H9 (cell line): ENCODE results near the gene MOB3A. TPM values are rescaled to one million over a fixed set of nuclear protein-coding genes. Genes with fewer than 3 reads are reported as not detected.
A peak's percentile ranks its signal among the peaks of the same experiment; 100 is the strongest.
"Not testable (repeated sequence)": the region's sequence is repeated elsewhere in the genome, so short reads cannot be mapped to it uniquely, and the experiment has no call there.

Experiments used
- DNase-seq: peaks from one replicate; pipeline ENCODE4 v3.0.0-alpha.2; 2017
- H2AFZ ChIP-seq: one replicate; pipeline ENCODE4 v1.6.1; 2013; ENCODE audit warnings: mild to moderate bottlenecking, low read length, control low read depth, moderate library complexity
- H2AK5ac ChIP-seq: 2 replicates; pipeline ENCODE4 v1.6.1; 2013; ENCODE audit warnings: low read length, control low read depth, mixed read lengths; ENCODE audit not compliant: insufficient read length
- H2BK120ac ChIP-seq: one replicate; pipeline ENCODE4 v1.6.1; 2013; ENCODE audit warnings: low read depth, mild to moderate bottlenecking, low read length, control low read depth, inconsistent platforms; ENCODE audit not compliant: poor library complexity, severe bottlenecking
- H2BK12ac ChIP-seq: 2 replicates; pipeline ENCODE4 v1.6.1; 2013; ENCODE audit warnings: low read length, control low read depth, mixed read lengths, low read depth; ENCODE audit not compliant: insufficient read length
- H2BK15ac ChIP-seq: 2 replicates; pipeline ENCODE4 v1.6.1; 2013; ENCODE audit warnings: low read depth, low read length, control low read depth
- H2BK20ac ChIP-seq: one replicate; pipeline ENCODE4 v1.6.1; 2013; ENCODE audit warnings: low read depth, mild to moderate bottlenecking, low read length, control low read depth, inconsistent platforms; ENCODE audit not compliant: poor library complexity, severe bottlenecking
- H2BK5ac ChIP-seq: 2 replicates; pipeline ENCODE4 v1.6.1; 2013; ENCODE audit warnings: low read length, control low read depth, mixed read lengths; ENCODE audit not compliant: insufficient read length
- H3K14ac ChIP-seq: 2 replicates; pipeline ENCODE4 v1.6.1; 2013; ENCODE audit warnings: low read length, control low read depth; ENCODE audit not compliant: insufficient read depth
- H3K18ac ChIP-seq: 2 replicates; pipeline ENCODE4 v1.6.1; 2013; ENCODE audit warnings: low read depth, mild to moderate bottlenecking, mixed read lengths, low read length, control low read depth; ENCODE audit not compliant: insufficient read length
- H3K23ac ChIP-seq: 2 replicates; pipeline ENCODE4 v1.6.1; 2013; ENCODE audit warnings: low read length, control low read depth, mixed read lengths, low read depth; ENCODE audit not compliant: insufficient read length
- H3K23me2 ChIP-seq: 2 replicates; pipeline ENCODE4 v1.6.1; 2013; ENCODE audit warnings: low read depth, mild to moderate bottlenecking, mixed read lengths, low read length, control low read depth; ENCODE audit not compliant: insufficient read length, poor library complexity, severe bottlenecking
- H3K27ac ChIP-seq: 2 replicates; pipeline ENCODE4 v1.5.1; 2013; ENCODE audit warnings: low read length, control low read depth, mixed read lengths, low read depth; ENCODE audit not compliant: insufficient read length
- H3K27me3 ChIP-seq: 2 replicates; pipeline ENCODE4 v1.6.1; 2013; ENCODE audit warnings: low read length, control low read depth, inconsistent platforms; ENCODE audit not compliant: insufficient read depth
- H3K4ac ChIP-seq: 2 replicates; pipeline ENCODE4 v1.6.1; 2013; ENCODE audit warnings: low read depth, mild to moderate bottlenecking, control low read depth, inconsistent platforms, low read length, moderate library complexity
- H3K4me1 ChIP-seq: 2 replicates; pipeline ENCODE4 v1.6.1; 2013; ENCODE audit warnings: low read length, control low read depth, inconsistent platforms; ENCODE audit not compliant: insufficient read depth
- H3K4me2 ChIP-seq: 2 replicates; pipeline ENCODE4 v1.6.1; 2013; ENCODE audit warnings: low read length, control low read depth, mixed read lengths; ENCODE audit not compliant: insufficient read length, insufficient read depth
- H3K56ac ChIP-seq: 2 replicates; pipeline ENCODE4 v1.6.1; 2013; ENCODE audit warnings: low read depth, mild to moderate bottlenecking, mixed read lengths, low read length, control low read depth; ENCODE audit not compliant: insufficient read length
- H3K79me1 ChIP-seq: 2 replicates; pipeline ENCODE4 v1.6.1; 2013; ENCODE audit warnings: low read depth, mild to moderate bottlenecking, moderate library complexity, low read length, control low read depth, inconsistent platforms; ENCODE audit not compliant: insufficient read depth, poor library complexity, severe bottlenecking
- H3K79me2 ChIP-seq: 2 replicates; pipeline ENCODE4 v1.6.1; 2013; ENCODE audit warnings: low read length, control low read depth, inconsistent platforms; ENCODE audit not compliant: insufficient read depth
- H3K9ac ChIP-seq: 2 replicates; pipeline ENCODE4 v1.6.1; 2013; ENCODE audit warnings: low read length, control low read depth, mixed read lengths; ENCODE audit not compliant: insufficient read length; ENCODE audit errors: extremely low read depth
- H3K9me3 ChIP-seq: one replicate; pipeline ENCODE4 v1.6.1; 2013; ENCODE audit warnings: low read depth, low read length, inconsistent platforms; ENCODE audit not compliant: control insufficient read depth
- H3T11ph ChIP-seq: one replicate; pipeline ENCODE4 v1.6.1; 2013; ENCODE audit warnings: mild to moderate bottlenecking, low read length, control low read depth, inconsistent platforms
- H4K20me1 ChIP-seq: one replicate; pipeline ENCODE4 v1.6.1; 2013; ENCODE audit not compliant: control insufficient read depth, insufficient read length, insufficient read depth
- H4K5ac ChIP-seq: 2 replicates; pipeline ENCODE4 v1.6.1; 2013; ENCODE audit warnings: low read depth, mild to moderate bottlenecking, mixed read lengths, low read length, control low read depth; ENCODE audit not compliant: insufficient read length
- H4K8ac ChIP-seq: replicated peaks from 2 replicates; pipeline ENCODE4 v1.6.1; 2013; ENCODE audit warnings: low read length, control low read depth, mixed read lengths, low read depth; ENCODE audit not compliant: insufficient read length
- H4K91ac ChIP-seq: 2 replicates; pipeline ENCODE4 v1.6.1; 2013; ENCODE audit warnings: low read depth, mild to moderate bottlenecking, moderate library complexity, mixed read lengths, low read length, control low read depth; ENCODE audit not compliant: insufficient read length
- H3K27ac Mint-ChIP-seq, 3 experiments: 2 replicates in 2 of 3; 3 replicates in 1 of 3; pipeline ENCODE4 v1.8.0; 2020 to 2021; ENCODE audit warnings: mixed read lengths in 3 of 3, mild to moderate bottlenecking in 1 of 3, moderate library complexity in 1 of 3
- H3K27me3 Mint-ChIP-seq: 2 replicates; pipeline ENCODE4 v1.8.0; 2021; ENCODE audit warnings: low read depth, mild to moderate bottlenecking, moderate library complexity, mixed read lengths
- H3K36me3 Mint-ChIP-seq, 3 experiments: 2 replicates in 2 of 3; 3 replicates in 1 of 3; pipeline ENCODE4 v1.8.0; 2020 to 2021; ENCODE audit warnings: low read depth in 3 of 3, mixed read lengths in 3 of 3; ENCODE audit not compliant: insufficient read depth in 1 of 3
- H3K4me1 Mint-ChIP-seq, 2 experiments: 2 replicates each; pipeline ENCODE4 v1.8.0; 2020; ENCODE audit warnings: mixed read lengths in 2 of 2
- H3K4me3 Mint-ChIP-seq, 2 experiments: 2 replicates in 1 of 2; 3 replicates in 1 of 2; pipeline ENCODE4 v1.8.0; 2020 to 2021; ENCODE audit warnings: mild to moderate bottlenecking in 2 of 2, mixed read lengths in 2 of 2, moderate library complexity in 1 of 2
- H3K9me3 Mint-ChIP-seq, 2 experiments: 2 replicates in 1 of 2; 3 replicates in 1 of 2; pipeline ENCODE4 v1.8.0; 2020; ENCODE audit warnings: mild to moderate bottlenecking in 2 of 2, mixed read lengths in 2 of 2, moderate library complexity in 1 of 2
- WGBS: extraction: QIAGEN DNeasy Blood & Tissue Kit; methylation state at CpG from one replicate; pipeline ENCODE4 v1.1.7; 2013; ENCODE audit warnings: missing lambda C conversion rate, low lambda C conversion rate, mixed read lengths; ENCODE audit not compliant: insufficient read length; ENCODE audit errors: extremely low coverage; 5-methylcytosine and 5-hydroxymethylcytosine counted together
- total RNA-seq: library from RNA; stranded (reverse); gene quantifications from 2 replicates; pipeline ENCODE4 v1.2.1, GENCODE V29; 2021
- TF ChIP-seq, protein P1 (sequence below): fragments of 200-600 bp; sonication (generic); conservative IDR thresholded peaks from 3 replicates; pipeline ENCODE4 v1.8.0; 2021; ENCODE audit warnings: antibody characterized with exemption, mild to moderate bottlenecking

Gene MOB3A
- total RNA-seq, 1 experiment from 2014 or later, result 11.5 TPM

GRCh38 chr19:2129022-2129421, 32.9 kb upstream of the MOB3A start:
- H4K8ac ChIP-seq, result no peak overlapping the region

GRCh38 chr19:2128252-2128651, 32.1 kb upstream of the MOB3A start:
- peaks cover 28 to 75% (median 64%) of the 10 kb centered on the region in 3 experiments; a peak in 6 of 7 replicates for H3K36me3 Mint-ChIP-seq
- not testable (repeated sequence) for H3K79me2 ChIP-seq, H3T11ph ChIP-seq, H3K4me2 ChIP-seq, H3K9me3 Mint-ChIP-seq, H3K56ac ChIP-seq, H4K20me1 ChIP-seq, H3K4me1 Mint-ChIP-seq, H3K27ac ChIP-seq, H3K79me1 ChIP-seq, H4K5ac ChIP-seq, H3K4me1 ChIP-seq, H2AFZ ChIP-seq, H2BK5ac ChIP-seq, H3K27ac Mint-ChIP-seq, H4K8ac ChIP-seq, H3K4me3 Mint-ChIP-seq, H2BK120ac ChIP-seq, H3K18ac ChIP-seq, H3K9me3 ChIP-seq, H3K14ac ChIP-seq, H3K27me3 Mint-ChIP-seq, H3K23me2 ChIP-seq, H2BK20ac ChIP-seq, H2AK5ac ChIP-seq, H3K23ac ChIP-seq, H2BK15ac ChIP-seq, H2BK12ac ChIP-seq, H3K9ac ChIP-seq, H4K91ac ChIP-seq, H3K27me3 ChIP-seq, DNase-seq, H3K4ac ChIP-seq
- no CpG with 5 or more reads among the region's 34 CpGs for WGBS

More at GRCh38 chr19:2129022-2129421, 32.9 kb upstream of the MOB3A start:
- Histone ChIP-seq H2BK120ac (no peak overlapping the region), H3K4me2 (no peak overlapping the region), H2BK5ac (no peak overlapping the region), H2BK15ac (no peak overlapping the region), H2AFZ (no peak overlapping the region), H4K5ac (no peak overlapping the region), H3K27me3 (no peaks in the 10 kb centered on the region), H3K9ac (no peak overlapping the region), H4K20me1 (no peaks in the 10 kb centered on the region), H2BK20ac (no peak overlapping the region), H3K23me2 (no peaks in the 10 kb centered on the region), H2AK5ac (no peak overlapping the region), H3K4me1 (no peaks in the 10 kb centered on the region), H3K27ac (no peak overlapping the region), H2BK12ac (no peak overlapping the region), H4K91ac (no peak overlapping the region), H3K79me1 (no peaks in the 10 kb centered on the region), H3K9me3 (no peaks in the 10 kb centered on the region), H3K23ac (no peak overlapping the region), H3K18ac (no peak overlapping the region), H3T11ph (no peak overlapping the region), H3K79me2 (no peaks in the 10 kb centered on the region), H3K56ac (no peak overlapping the region), H3K4ac (no peak overlapping the region), H3K14ac (no peak overlapping the region)
- no peak overlapping the region for H3K4me3 Mint-ChIP-seq
- no CpG with 5 or more reads among the region's 21 CpGs for whole genome bisulfite sequencing
- H3K4me1 Mint-ChIP-seq, result no peaks in the 10 kb centered on the region
- TF ChIP-seq, protein P1, sequence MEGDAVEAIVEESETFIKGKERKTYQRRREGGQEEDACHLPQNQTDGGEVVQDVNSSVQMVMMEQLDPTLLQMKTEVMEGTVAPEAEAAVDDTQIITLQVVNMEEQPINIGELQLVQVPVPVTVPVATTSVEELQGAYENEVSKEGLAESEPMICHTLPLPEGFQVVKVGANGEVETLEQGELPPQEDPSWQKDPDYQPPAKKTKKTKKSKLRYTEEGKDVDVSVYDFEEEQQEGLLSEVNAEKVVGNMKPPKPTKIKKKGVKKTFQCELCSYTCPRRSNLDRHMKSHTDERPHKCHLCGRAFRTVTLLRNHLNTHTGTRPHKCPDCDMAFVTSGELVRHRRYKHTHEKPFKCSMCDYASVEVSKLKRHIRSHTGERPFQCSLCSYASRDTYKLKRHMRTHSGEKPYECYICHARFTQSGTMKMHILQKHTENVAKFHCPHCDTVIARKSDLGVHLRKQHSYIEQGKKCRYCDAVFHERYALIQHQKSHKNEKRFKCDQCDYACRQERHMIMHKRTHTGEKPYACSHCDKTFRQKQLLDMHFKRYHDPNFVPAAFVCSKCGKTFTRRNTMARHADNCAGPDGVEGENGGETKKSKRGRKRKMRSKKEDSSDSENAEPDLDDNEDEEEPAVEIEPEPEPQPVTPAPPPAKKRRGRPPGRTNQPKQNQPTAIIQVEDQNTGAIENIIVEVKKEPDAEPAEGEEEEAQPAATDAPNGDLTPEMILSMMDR, result no peak
- H3K36me3 Mint-ChIP-seq, result peaks cover 27 to 72% (median 60%) of the 10 kb centered on the region in 3 experiments; a peak in 6 of 7 replicates
- H3K9me3 Mint-ChIP-seq, result no peaks in the 10 kb centered on the region
- no peak for DNase-seq
- H3K27me3 Mint-ChIP-seq, result no peaks in the 10 kb centered on the region
- 0 out of 7 replicates have a peak overlapping the region, but pooled peaks of 1 of the 3 experiments have one; percentile 62 for H3K27ac Mint-ChIP-seq
